ENCODE measurements around the gene CYB561.

CYB561 gene

GRCh38 chr17:63480826-63481487 lies 34.9 kb upstream of the CYB561 start:
- TF ChIP-seq POLR2AphosphoS5 (IDR thresholded peaks at IDR 0.05; ENCODE audit: low read depth, low read length), result no peak
- TF ChIP-seq SIN3A (IDR thresholded peaks at IDR 0.05; ENCODE audit: borderline replicate concordance, insufficient read depth, low read length), result no peak
- no peak for TF ChIP-seq FOXP2 (optimal IDR thresholded peaks at IDR 0.05; ENCODE audit: borderline replicate concordance, extremely low read depth, extremely low read length, insufficient read depth)
- TF ChIP-seq TAF1 (IDR thresholded peaks at IDR 0.05; ENCODE audit: borderline replicate concordance, insufficient read depth, low read length), result no peak
- TF ChIP-seq REST (IDR thresholded peaks at IDR 0.05; ENCODE audit: insufficient read depth in 1 of 2, low read depth in 2 of 2, low read length in 2 of 2), result no peak

GRCh38 chr17:63480192-63480784 lies 34.2 kb upstream of the CYB561 start:
- TF ChIP-seq POLR2AphosphoS5 (IDR thresholded peaks at IDR 0.05; ENCODE audit: low read depth, low read length) (no peak), TAF1 (IDR thresholded peaks at IDR 0.05; ENCODE audit: borderline replicate concordance, insufficient read depth, low read length) (no peak), SIN3A (IDR thresholded peaks at IDR 0.05; ENCODE audit: borderline replicate concordance, insufficient read depth, low read length) (no peak), FOXP2 (optimal IDR thresholded peaks at IDR 0.05; ENCODE audit: borderline replicate concordance, extremely low read depth, extremely low read length, insufficient read depth) (no peak), REST (IDR thresholded peaks at IDR 0.05; ENCODE audit: insufficient read depth in 1 of 2, low read depth in 2 of 2, low read length in 2 of 2) (no peak)

- no peak for TF ChIP-seq POLR2AphosphoS5 (IDR thresholded peaks at IDR 0.05; ENCODE audit: low read depth, low read length)
- TF ChIP-seq SIN3A (IDR thresholded peaks at IDR 0.05; ENCODE audit: borderline replicate concordance, insufficient read depth, low read length), result no peak
- TF ChIP-seq REST (IDR thresholded peaks at IDR 0.05; ENCODE audit: insufficient read depth in 1 of 2, low read depth in 2 of 2, low read length in 2 of 2), result no peak
- no peak for TF ChIP-seq TAF1 (IDR thresholded peaks at IDR 0.05; ENCODE audit: borderline replicate concordance, insufficient read depth, low read length)
- TF ChIP-seq FOXP2 (optimal IDR thresholded peaks at IDR 0.05; ENCODE audit: borderline replicate concordance, extremely low read depth, extremely low read length, insufficient read depth), result no peak
Measured at GRCh38 chr17:63479495-63480184, 33.5 kb upstream of the CYB561 start.

GRCh38 chr17:63478814-63479494 lies 32.8 kb upstream of the CYB561 start:
- TF ChIP-seq TAF1 (IDR thresholded peaks at IDR 0.05; ENCODE audit: borderline replicate concordance, insufficient read depth, low read length) (no peak), REST (IDR thresholded peaks at IDR 0.05; ENCODE audit: insufficient read depth in 1 of 2, low read depth in 2 of 2, low read length in 2 of 2) (no peak), POLR2AphosphoS5 (IDR thresholded peaks at IDR 0.05; ENCODE audit: low read depth, low read length) (no peak), SIN3A (IDR thresholded peaks at IDR 0.05; ENCODE audit: borderline replicate concordance, insufficient read depth, low read length) (no peak), FOXP2 (optimal IDR thresholded peaks at IDR 0.05; ENCODE audit: borderline replicate concordance, extremely low read depth, extremely low read length, insufficient read depth) (no peak)
